ENCODE data around the gene AGAP5. TPM values are rescaled to one million over a fixed set of nuclear protein-coding genes. Genes with fewer than 3 reads are reported as not detected.
"Not testable (repeated sequence)": the region's sequence is repeated elsewhere in the genome, so short reads cannot be mapped to it uniquely, and the experiment has no call there.

The AGAP5 gene
- total RNA-seq, 1 donor from 2014 or later = 9.8 TPM

DNA sequence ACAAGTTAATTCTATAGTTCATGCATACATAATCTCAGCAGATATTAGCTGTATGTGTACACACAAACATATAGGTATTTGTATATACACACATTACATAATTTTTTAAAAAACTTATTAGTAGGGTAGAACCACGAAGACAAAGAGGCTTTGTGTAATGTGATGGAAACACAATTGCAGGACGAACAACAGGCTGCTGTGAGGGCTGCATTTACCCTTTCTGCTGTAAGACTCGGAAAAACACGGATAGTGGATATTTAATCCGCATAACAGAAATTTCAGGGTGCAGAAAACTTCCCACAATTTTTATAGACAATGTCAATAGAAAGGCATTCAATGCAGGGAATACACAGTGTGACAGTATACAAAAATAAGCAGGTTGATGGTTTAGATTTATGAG, 13.8 kb upstream of the AGAP5 start:
- DNase-seq; intact Hi-C loops (cut with DNase I); H3K9me3 ChIP-seq; H3K27me3 ChIP-seq; ATAC-seq; H3K4me1 ChIP-seq; H3K4me3 ChIP-seq; H3K27ac ChIP-seq: not testable (repeated sequence)
- peaks cover 36% of the 10 kb centered on the region for H3K36me3 ChIP-seq

DNA sequence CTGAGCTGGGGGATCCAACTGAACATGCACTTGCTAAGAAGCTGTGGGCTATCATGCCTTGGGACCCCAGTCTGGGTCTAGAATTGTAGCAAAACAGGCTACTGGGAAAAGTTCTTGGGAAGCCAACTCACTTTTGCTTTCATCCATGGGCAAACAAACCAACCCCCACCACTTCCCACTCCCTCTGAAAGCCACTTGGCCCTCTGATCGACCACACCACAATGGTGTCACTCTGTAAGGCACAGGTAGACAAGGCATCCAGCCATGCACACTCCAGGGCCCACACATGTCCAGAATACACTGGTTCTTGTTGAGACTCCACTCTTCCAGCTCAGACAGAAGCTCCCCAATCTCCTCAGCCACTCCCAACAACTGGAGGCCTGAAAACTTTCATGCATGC, 10.2 kb upstream of the AGAP5 start:
- H3K27ac ChIP-seq; H3K4me1 ChIP-seq; H3K4me3 ChIP-seq; ATAC-seq; DNase-seq; H3K27me3 ChIP-seq; intact Hi-C loops (cut with DNase I); H3K9me3 ChIP-seq: not testable (repeated sequence)
- H3K36me3 ChIP-seq = peaks cover 21% of the 10 kb centered on the region

DNA sequence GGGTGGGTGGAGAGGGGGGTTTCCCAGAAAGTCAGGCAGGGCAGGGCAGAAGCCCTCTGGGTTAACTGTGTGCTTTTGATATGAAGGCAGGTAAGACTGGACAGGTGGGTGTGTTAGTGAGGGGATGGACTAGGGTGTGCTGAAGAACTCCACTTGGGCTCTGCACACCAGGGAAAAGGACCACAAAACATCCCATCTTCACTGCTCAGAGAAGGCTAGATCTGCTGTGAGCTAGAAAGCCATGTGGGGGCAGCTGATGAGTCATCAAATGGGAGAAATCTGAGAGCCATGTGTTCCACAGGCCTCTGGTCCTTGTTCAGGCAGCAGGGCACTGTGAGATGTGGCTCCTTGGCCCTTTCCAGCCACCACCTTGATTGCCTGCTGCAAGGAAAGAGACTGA, 9.7 kb upstream of the AGAP5 start:
- H3K9me3 ChIP-seq; intact Hi-C loops (cut with DNase I); H3K4me1 ChIP-seq; H3K4me3 ChIP-seq; DNase-seq; H3K27ac ChIP-seq; ATAC-seq; H3K27me3 ChIP-seq: not testable (repeated sequence)
- H3K36me3 ChIP-seq = peaks cover 18% of the 10 kb centered on the region

DNA sequence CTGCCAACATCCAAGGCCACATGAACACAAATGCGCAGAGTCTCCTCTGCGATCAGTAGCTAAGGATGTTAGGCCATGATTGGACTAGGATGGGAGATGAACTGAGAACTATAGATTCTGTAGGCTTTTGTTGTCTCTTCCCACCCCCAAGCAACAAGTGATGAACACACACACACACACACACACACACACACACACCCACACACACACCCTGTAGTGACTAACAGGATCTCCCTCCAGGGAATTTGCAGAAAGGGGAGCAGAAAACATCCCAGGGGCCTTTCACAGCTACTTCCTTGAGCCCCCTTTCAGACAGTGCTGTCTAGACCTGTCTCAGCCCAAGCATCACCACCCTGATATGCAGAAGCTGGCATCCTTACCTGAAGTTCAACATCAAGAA, 8.6 kb upstream of the AGAP5 start:
- DNase-seq; H3K4me1 ChIP-seq; ATAC-seq; H3K4me3 ChIP-seq; H3K9me3 ChIP-seq; H3K27me3 ChIP-seq; intact Hi-C loops (cut with DNase I); H3K36me3 ChIP-seq; H3K27ac ChIP-seq: not testable (repeated sequence)

DNA sequence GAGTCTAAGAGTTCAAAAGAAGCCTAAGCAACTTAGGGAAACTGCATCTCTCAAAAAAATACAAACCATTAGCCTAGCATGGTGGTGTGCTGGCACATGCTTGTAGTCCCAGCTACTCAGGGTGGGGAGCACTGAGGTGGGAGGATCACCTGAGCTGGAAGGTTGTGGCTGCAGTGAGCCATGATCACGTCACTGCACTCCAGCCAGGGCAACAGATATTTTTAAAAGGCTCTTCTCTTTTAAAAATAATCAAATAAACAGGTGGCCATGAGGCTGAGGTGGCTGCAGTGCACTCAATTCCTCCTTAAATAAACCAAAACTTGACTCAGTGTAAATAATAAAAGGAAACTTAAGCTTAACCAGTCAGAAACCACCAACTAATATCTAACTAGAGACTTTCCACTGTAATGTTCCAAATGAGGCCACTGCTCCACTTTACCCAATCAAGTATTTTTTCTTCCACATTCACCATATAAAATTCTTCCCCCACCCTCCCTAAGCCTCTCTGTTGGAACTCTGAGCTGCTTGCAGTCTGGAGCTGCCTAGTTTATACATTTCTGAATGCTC, 7.7 kb upstream of the AGAP5 start:
- H3K36me3 ChIP-seq; H3K27me3 ChIP-seq; H3K4me3 ChIP-seq; H3K9me3 ChIP-seq; DNase-seq; H3K4me1 ChIP-seq; ATAC-seq; intact Hi-C loops (cut with DNase I); H3K27ac ChIP-seq: not testable (repeated sequence)

DNA sequence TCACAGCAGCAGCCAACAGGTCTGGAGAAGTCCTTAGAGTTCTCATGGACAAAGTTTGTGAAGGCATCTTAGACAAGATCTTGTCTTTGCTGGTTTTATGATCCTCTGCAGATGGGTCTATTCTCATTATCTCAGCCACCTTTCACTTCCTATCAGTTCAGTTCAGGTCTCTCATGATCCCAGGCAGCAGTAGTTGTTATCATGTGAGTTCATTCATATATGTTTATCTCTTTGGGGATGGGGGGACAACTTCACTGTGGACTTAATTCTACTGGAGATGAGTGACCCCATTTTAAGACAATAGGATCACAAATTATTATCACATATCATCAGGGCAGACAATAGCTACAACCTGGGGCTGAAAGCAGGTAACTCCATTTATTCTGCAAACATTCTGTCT, 6.0 kb upstream of the AGAP5 start:
- DNase-seq; intact Hi-C loops (cut with DNase I); ATAC-seq: not testable (repeated sequence)

DNA sequence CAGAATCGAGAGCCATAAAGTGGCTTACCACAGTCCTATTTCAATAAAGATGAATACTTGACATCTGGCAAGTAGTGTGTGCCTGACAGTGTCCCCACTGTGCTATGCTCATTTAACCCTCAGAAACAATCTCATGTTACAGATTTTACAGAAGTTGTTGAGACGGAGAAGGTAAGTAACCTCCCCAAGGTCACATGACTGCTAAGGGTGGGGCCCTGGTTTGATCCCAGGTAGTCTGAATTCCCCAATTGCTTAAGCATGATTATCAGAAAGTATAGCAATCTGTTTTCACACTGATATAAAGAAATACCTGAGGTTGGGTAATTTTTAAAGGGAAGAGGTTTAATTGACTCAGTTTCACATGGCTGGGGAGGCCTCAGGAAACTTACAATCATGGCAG, 910 bp upstream of the AGAP5 start:
- DNase-seq; intact Hi-C loops (cut with DNase I); H3K27ac ChIP-seq; H3K9me3 ChIP-seq; ATAC-seq; H3K4me3 ChIP-seq; H3K27me3 ChIP-seq; H3K4me1 ChIP-seq; H3K36me3 ChIP-seq: not testable (repeated sequence)

More for the DNA sequence above, 6.0 kb upstream of the AGAP5 start:
- not testable (repeated sequence) for H3K9me3 ChIP-seq, H3K4me1 ChIP-seq, H3K36me3 ChIP-seq, H3K27ac ChIP-seq, H3K4me3 ChIP-seq, H3K27me3 ChIP-seq

DNA sequence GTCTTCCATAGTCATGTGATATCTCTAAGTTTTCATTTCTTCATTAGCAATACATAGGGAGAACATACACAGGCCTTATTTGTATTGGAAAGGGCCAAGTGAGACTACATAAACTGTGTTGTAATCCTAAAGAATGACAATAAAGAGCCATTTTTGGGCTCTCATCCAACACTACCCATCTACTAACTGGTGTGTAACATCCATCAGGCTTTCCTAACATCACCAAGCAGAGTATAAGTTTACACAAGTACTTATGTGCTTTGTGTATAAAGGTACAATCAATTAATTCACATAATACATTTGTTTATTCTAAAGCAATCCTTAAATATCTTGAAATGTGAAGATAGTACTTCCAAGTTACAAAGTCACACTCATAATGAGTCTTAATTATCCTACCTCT, 2.6 kb downstream of the AGAP5 start:
- H3K4me3 ChIP-seq; ATAC-seq; intact Hi-C loops (cut with DNase I); H3K27me3 ChIP-seq; H3K9me3 ChIP-seq; DNase-seq; H3K36me3 ChIP-seq; H3K4me1 ChIP-seq; H3K27ac ChIP-seq: not testable (repeated sequence)

DNA sequence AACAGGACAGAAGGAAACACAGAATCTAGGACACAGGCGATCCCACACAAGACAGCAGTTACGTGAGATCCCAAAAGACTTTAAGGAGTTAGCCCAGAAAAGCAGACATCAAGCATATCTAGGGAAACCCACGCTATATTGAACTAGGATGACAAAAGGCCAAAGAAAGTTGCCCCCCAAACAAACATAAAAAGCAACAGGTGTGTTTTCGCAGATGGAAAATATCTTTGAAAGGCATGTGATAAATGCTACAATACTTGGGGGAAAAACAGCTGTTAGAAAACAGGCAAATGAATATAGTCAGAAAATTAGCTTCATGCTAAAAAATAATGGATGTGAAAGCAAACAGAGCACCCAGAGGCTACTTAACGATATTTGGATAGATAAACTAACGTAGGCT, 7.2 kb downstream of the AGAP5 start:
- H3K9me3 ChIP-seq; ATAC-seq; H3K36me3 ChIP-seq; H3K4me1 ChIP-seq; intact Hi-C loops (cut with DNase I); H3K4me3 ChIP-seq; DNase-seq; H3K27ac ChIP-seq; H3K27me3 ChIP-seq: not testable (repeated sequence)

DNA sequence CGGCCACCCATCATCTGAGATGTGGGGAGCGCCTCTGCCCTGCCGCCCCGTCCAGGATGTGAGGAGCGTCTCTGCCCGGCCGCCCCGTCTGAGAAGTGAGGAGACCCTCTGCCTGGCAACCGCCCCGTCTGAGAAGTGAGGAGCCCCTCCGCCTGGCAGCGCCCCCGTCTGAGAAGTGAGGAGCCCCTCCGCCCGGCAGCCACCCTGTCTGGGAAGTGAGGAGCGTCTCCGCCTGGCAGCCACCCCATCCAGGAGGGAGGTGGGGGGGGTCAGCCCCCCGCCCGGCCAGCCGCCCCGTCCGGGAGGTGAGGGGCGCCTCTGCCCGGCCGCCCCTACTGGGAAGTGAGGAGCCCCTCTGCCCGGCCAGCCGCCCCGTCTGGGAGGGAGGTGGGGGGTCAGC, 8.3 kb downstream of the AGAP5 start:
- ATAC-seq; H3K27ac ChIP-seq; H3K9me3 ChIP-seq; DNase-seq; H3K4me1 ChIP-seq; H3K27me3 ChIP-seq; H3K36me3 ChIP-seq; H3K4me3 ChIP-seq; intact Hi-C loops (cut with DNase I): not testable (repeated sequence)

DNA sequence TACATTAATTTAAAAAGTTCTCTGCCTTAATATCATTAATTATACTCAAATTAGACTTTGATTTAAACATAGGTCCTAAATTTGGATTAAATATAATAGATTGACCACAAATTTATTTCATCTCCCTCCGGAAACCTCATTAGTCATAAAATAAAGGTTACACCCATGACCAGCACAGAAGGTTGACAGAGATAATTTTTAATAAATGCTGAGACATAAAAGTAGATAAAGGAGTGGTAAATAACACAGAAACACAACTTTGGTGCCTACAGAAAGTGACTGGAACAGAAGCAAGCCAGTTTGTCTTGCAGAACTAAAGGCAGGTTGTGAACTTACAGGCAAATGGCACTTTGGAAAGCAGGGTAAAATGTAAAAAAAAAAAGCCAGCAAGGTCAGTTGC, 10.3 kb downstream of the AGAP5 start:
- intact Hi-C loops (cut with DNase I); H3K4me1 ChIP-seq; ATAC-seq; H3K27me3 ChIP-seq; DNase-seq; H3K4me3 ChIP-seq; H3K36me3 ChIP-seq; H3K9me3 ChIP-seq; H3K27ac ChIP-seq: not testable (repeated sequence)

DNA sequence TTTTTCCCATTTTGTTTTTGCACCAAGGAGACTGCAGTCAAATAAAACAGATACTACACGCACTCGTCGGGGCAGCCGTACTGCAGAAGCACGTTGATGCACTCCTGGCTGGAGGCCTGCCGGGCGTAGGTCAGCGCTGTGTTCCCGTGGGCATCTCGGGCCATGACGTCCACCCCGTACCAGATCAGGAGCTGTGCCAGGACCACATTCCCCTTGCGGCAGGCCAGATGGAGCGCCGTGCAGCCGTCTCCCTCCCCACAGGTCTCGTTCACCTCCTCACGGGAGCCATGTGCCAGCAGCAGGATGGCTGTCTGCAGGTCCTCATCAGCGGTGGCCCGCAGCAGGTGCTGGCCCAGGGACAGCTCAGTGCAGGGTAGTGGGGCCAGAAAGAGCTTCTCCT, 23.4 kb downstream of the AGAP5 start:
- H3K4me3 ChIP-seq; ATAC-seq; H3K9me3 ChIP-seq; H3K36me3 ChIP-seq; H3K4me1 ChIP-seq; DNase-seq; H3K27me3 ChIP-seq; H3K27ac ChIP-seq; intact Hi-C loops (cut with DNase I): not testable (repeated sequence)

DNA sequence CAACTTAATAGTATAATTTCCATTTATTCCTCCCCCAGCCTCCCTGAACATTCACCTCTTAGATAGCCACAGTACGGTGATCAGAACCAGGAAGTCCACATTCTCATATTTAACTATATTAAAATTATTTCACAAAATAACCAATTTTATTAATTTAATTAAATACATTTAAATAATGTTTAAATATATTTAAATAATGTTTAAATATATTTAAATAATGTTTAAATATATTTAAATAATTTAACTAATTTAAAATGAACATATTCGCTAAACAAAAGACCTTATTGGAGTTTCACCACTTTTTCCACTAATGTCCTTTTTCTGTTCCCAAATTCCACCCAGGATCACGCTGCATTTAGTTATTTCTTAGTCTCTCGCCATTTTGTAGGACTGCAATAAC, 29.5 kb downstream of the AGAP5 start:
- H3K36me3 ChIP-seq; H3K4me3 ChIP-seq; DNase-seq; intact Hi-C loops (cut with DNase I); H3K9me3 ChIP-seq; ATAC-seq; H3K4me1 ChIP-seq; H3K27ac ChIP-seq; H3K27me3 ChIP-seq: not testable (repeated sequence)

DNA sequence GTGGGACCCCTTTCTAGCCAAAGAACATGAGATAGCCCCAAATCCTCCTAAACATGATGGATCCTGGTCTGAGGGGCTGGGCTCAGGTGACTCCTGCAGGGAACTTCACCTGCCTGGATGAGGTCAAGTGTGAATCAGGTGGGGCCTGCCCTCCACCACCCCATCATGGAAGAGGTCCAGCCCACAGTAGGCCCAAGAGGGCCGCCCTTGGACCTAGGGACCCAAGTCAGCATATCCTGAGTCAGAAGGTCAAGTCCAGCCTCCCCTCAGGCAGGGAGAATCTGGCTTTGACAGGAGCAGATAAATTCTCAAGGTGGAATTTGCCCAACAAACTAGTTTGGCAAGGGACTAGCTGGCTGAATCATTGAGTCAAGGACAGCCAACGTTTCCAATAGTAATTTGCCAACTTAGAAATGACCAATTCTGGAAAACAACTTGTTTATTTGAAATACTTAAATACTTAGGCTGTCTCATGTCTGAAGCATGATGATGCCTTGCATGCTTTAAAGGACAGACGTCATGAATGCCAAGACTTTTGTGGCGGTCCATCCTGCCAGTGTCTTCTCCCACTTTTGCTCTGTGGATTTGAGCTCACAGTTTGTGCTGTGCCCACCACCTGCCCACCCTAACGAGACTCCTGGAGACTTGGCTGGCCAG, 31.6 kb downstream of the AGAP5 start:
- H3K4me3 ChIP-seq; H3K4me1 ChIP-seq; H3K27me3 ChIP-seq; H3K36me3 ChIP-seq; H3K9me3 ChIP-seq; ATAC-seq; intact Hi-C loops (cut with DNase I); DNase-seq; H3K27ac ChIP-seq: not testable (repeated sequence)

DNA sequence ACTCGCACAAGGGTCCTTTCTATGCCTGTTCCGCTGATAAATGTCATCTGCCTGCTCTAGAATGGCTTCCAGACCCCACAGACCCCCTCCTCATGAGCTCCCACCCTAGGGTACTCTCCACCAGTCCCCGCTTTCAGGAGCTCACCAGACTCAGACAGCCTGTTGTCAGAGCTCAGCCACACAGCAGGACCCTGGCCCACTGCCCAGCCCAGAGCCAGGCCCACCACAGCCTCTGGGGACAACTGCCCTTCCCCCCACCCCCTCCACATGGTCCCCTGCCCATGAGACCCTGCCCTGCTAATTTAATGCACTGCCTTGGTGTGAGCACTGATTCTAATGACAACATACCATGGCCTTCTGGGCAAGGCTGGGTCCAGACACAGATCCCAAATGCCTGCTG, 32.3 kb downstream of the AGAP5 start:
- H3K4me3 ChIP-seq; intact Hi-C loops (cut with DNase I); H3K36me3 ChIP-seq; H3K9me3 ChIP-seq; DNase-seq; ATAC-seq; H3K27me3 ChIP-seq; H3K27ac ChIP-seq; H3K4me1 ChIP-seq: not testable (repeated sequence)
